NCI-H1105 (cell line): ENCODE results near the gene ADSS1.

Experiments
- DNase-seq: peaks from one replicate; lab custom pipeline; 2025; lab: John Stamatoyannopoulos, UW

Gene ADSS1

GRCh38 chr14:104723651-104724406 is at the start of gene ADSS1:
TSS of gene ADSS1 (plus strand) at chr14:104724229. CDS start at chr14:104724271, 42 bp downstream.
- DNase-seq: peak; percentile 25

- no peak for DNase-seq
Measured at GRCh38 chr14:104675447-104675846, 48.6 kb upstream of the ADSS1 start.

GRCh38 chr14:104676130-104676693 is 47.8 kb upstream of the ADSS1 start:
- DNase-seq: no peak

GRCh38 chr14:104676694-104677511 is 47.1 kb upstream of the ADSS1 start:
- DNase-seq: no peak

- DNase-seq: no peak
Measured at GRCh38 chr14:104677512-104678332, 46.3 kb upstream of the ADSS1 start.

GRCh38 chr14:104678346-104678745 is 45.7 kb upstream of the ADSS1 start:
- no peak for DNase-seq

- no peak for DNase-seq
Measured at GRCh38 chr14:104678901-104679705, 44.9 kb upstream of the ADSS1 start.

- no peak for DNase-seq
Measured at GRCh38 chr14:104680056-104680805, 43.8 kb upstream of the ADSS1 start.

GRCh38 chr14:104680806-104681688 is 43.0 kb upstream of the ADSS1 start:
- DNase-seq: no peak

- no peak for DNase-seq
Measured at GRCh38 chr14:104681689-104682074, 42.3 kb upstream of the ADSS1 start.

GRCh38 chr14:104682107-104682593 is 41.9 kb upstream of the ADSS1 start:
- no peak for DNase-seq

GRCh38 chr14:104683653-104684448 is 40.2 kb upstream of the ADSS1 start:
- DNase-seq: no peak

- no peak for DNase-seq
Measured at GRCh38 chr14:104684449-104684821, 39.6 kb upstream of the ADSS1 start.

- no peak for DNase-seq
Measured at GRCh38 chr14:104685216-104685997, 38.6 kb upstream of the ADSS1 start.

- DNase-seq: no peak
Measured at GRCh38 chr14:104685998-104686610, 37.9 kb upstream of the ADSS1 start.

- DNase-seq: no peak
Measured at GRCh38 chr14:104686624-104687517, 37.2 kb upstream of the ADSS1 start.
